Midbrain (tissue), 1 donor: ENCODE measurements around the gene COL23A1.

Source experiments
- DNase-seq: peaks from one replicate; lab custom pipeline; 2025; lab: John Stamatoyannopoulos, UW

Gene COL23A1

DNA sequence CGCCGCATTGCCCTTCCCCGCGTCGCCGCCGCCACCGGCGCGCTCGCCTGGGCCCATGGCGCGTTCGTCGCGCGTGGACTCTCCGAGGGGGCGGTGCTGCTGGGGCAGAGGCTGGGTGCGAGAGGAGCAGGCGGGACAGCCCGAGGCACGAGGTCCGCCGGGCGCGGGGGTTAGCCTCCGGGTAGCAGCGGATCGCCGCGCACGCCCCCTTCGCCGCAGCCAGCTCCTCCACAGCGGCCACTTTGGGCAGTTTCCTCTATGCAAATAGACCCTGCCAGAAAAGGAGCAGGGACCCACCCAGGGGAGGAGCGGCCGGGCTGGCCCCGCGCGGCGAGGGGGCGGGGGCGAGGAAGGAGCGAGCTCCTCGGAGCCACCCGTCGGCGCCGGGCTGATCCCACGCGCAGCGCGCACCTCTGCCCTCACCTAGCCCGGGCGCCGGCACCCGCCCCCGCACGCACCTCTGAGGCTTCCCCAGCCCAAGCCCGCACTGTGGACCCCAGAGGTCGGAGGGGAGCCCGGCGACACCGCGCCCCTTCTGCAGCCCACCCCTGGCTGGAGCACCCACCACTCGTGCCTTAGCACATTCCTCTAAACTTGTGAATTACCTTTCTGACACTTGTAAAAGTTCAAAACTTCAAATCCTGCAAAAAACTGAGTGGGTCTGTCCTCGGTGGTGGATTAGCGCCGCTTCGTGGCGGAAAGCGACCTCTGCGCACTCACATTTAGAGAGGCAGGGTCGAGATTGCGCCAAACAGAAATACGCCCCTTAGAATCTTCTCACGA lies at the start of gene COL23A1:
Gene COL23A1 (minus strand): TSS at position 253 of the 783 bp plus-strand sequence.
- peak; percentile 23 for DNase-seq

DNA sequence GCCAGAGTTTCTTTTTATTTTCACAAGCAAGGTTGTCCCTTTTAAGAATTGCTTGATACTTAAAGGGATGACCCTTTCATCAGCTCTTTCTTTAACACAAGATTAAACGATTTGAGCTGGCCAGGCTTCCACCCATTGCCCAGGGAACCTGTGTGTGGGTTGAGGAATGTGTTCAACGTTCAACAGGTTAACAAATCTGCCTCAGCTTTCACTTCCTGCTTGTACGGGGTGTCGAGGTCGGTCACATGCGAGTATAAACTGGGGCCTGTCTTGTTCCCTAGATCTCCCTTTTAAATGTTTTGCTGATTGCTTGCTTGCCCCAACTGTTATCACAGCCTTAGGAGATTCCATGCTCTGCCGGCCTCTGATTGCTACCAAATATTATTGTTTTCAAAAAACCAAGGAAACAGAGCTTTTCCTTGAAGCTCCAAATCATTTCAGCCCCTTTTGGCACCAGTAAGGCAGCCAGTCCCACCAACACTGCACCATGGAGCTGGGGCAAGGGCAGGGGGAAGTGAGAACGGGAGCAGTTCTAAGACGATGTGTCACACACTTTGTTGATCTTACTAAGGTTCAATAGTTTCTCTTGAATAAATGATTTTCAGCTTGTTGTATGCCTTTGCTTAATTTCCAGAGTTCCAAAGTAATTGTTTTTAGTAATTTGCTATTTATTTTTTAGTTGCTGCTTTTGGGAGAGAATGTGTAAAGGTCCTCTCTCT lies 47.3 kb upstream of the COL23A1 start:
- no peak for DNase-seq

DNA sequence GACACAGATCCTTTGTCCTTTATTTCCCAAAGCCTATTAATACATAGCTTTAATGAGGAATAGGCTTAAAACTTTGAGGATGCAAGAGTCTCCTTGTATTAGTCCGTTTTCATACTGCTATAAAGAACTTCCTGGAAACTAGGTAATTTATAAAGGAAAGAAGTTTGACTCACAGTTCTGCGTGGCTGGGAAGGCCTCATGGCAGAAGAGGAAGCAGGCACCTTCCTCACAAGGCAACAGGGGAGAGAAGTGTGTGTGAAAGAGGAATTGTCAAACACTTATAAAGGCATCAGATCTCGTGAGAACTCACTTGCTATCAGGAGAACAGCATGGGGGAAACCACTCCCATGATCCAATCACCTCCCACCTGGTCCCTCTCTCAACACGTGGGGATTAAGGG lies 42.1 kb upstream of the COL23A1 start:
- no peak for DNase-seq

DNA sequence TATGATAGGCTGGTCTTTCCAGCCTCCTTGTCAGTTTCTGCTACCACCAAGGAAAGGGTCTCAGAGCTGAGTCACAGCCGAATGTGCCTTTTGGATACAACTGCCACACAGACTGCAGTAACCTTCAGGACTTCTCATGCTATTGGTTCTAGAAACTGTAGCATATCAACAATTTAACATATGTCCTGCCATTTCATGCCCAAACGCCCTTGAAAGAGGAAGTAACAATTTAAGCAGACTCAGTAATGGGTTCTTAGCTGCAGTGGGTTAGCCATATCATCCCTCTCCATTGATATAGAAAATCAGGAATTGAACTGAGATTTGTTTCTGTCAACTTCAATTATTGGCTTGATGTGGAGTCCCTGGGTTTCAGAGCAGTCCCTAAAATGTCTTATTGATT lies 40.8 kb upstream of the COL23A1 start:
- DNase-seq = no peak

DNA sequence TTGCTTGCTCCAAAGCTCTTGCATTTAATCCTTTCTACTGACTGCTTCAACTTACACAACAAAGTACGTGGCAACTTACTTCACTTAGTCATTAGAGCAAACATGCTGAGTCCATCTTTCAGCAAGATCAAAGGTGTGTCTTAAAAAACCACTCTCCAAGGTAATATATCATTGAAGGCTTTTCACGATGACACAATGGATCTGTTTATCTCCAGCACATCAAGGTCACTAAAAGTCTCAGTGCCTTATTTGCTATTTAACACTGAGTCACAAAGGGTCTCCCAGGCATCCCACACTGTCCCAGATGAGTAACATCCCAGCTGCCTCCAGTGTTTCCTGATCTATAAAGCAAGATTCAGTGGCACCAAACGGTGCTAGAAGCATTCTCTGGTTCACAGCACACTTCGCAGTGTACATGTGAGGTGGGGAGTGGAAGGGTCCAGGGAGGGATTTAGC lies 40.3 kb upstream of the COL23A1 start:
- no peak for DNase-seq

DNA sequence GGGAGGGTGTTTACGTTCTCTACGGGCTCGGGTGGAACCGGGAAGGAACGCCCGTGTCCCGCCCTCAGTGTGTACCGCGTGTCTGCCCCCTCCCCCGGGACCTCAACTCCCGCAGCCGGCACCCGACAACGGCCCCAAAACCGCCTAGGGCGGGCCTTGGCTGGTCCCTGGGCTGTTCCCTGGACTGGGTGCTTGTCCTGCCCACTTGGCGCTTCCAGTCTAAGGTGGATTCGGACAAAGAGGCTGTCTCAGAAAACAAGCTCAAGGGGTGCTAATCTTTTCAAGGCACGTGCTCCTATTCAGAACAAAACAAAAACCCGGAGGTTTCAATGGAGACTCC lies 37.0 kb upstream of the COL23A1 start:
- DNase-seq = no peak

DNA sequence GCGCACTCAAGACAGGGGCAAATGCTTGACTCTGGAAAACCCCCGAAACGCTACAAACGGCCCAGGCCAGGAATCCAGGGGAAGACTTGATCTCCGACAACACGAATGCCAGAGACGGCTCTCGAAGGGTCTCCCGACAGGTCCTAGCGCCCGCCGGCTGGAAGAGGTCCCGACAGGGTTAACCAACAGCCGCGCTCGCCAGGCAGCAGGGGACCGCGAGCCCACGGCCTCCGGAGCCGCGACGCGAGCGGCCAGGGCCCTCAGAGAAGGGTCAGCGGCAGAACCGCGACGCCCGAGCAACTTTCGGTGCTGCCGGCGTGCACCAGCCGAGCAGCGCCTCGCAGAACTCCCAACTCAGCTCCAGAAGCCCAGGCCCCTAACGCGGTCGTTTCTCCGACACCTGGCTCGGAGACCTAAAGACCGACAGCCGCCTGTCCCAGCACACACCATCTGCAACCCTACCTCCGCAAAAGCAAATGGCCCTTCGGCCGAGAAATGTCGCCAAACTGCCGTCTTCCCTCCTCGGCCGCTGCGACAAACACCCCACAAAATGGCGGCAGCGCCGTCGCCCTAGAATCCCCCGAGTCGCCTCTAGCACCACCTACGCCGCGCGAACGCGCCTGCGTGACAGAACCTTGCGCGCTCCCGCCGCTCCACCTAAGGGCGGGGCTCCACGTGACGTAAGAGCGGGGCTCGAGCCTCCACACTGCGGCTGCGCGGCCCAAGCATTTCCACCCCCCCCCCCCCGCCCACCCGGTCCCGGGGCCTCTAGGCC lies 36.5 kb upstream of the COL23A1 start, which contains the start of gene CLK4:
Gene CLK4 (minus strand): TSS at position 567 of the 775 bp plus-strand sequence. CDS start 3,634 bp downstream, outside the sequence.
- peak; percentile 95 for DNase-seq

DNA sequence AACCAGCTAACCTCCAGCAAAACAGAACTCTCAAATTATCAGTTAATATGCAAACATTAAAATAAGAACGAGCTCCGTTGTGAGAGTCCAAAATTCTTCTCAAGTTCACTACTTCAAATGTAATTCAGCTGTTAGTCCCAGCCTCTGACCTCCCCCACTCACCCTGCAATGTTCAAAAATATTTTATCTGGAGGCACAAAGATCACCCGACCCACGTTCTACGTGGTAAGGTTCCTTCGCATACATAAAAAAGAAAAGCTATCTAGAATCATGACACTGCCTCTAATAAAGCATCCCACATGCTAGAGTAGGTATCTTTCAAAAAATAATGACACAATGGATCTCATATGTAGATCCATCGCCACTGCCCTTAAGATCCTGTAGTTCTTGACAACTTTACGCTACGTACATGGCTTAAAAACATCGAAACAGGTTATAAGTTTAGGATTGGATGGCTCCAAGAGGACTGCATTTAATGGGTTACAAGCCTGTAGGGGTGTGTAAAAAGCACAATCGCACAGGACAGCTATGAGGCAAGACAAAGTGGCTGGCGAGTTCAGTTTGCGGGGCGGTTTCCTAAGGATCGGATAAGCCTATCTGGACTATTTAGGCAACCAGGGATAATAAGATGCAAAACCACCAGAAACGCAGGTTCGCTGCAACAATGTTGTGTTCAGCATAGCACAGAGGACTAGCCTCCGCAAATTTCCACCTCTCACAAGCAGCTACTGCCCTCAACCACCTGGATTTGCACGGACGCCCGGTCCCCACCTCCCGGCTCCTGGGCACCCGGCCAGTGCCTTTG lies 35.7 kb upstream of the COL23A1 start:
- no peak for DNase-seq

DNA sequence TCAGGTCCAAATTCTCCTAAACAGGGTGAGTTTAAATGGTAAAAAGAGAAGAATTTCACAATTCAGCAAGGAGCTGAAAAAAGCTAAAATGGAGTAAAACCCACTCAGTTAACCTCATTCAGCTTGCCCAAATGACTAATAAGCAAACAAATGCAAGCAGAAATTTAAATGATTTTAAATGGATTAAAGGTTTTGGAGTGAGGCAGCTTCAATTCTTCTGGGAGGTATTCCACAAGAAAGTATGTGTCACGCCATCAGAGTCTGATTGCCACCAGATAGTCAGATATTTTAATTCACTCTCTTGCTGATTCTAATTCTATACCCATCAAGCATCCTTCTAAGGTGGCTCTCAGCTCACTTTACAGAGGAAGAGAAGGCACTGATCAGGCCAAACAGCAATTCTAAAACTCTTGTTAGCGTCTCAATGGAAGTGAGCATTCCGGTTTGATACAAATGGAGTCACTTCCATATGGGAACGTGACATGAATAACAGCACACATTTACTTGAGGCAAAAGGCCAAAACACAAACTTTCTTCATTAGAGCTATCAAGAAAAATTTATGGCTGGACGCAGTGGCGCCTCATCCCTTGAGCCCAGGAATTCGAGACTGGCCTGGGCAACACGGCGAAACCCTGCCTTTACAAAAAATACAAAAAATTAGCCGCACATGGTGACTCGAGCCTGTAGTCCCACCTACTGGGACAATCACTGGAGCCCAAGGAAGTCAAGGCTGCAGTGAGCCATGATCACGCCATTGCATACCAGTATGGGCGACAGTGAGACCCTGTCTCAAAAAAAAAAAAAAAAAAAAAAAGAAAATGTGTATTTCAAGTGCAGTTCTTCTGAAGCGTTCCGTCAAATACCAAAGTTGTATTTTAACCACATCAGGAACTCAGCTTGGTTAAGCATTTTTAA lies 34.7 kb upstream of the COL23A1 start:
- DNase-seq = no peak

DNA sequence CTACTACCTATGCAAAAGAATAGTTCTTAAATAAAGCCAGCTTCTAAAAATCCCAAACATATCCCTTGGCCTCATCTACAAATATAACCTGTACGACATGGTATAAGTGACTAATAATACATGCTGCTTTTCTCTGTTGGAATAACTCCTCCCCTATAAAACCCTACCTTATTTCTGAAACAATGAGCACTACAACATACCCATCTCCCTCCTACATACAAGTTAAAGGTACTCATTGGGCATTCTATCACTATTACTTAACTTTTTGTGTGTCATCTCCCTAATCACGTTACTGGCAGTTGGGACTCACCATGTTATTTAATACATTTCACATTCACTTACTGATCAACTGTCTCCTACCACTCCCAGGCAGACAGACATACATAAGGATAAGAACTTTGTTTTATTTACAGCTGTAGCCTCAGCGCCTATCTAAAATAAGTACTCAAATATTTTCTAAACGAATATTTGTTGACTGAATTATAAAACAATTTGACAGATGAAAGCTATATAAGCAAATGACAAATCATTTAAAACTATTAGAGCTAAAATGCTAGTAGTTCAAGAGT lies 32.6 kb upstream of the COL23A1 start:
- DNase-seq = no peak

DNA sequence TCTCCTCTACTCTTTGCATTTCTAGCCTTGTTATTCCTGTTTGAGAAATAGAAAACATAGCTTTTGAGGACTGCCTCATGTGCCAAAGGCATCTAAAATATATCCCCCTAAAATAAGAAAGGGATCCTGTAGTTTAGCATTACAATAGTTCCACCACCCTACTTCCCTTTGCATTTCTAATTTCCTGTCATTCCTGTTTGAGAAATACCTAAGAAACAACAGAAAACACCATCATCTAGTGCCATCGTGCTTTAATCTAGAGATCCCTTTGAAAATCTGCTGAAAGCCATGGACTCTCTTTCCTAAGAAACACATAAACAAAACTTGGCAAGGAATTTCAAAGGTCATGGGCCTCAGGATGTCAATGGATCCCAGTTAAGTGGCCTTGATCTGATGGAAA lies 29.2 kb upstream of the COL23A1 start:
- DNase-seq = no peak

DNA sequence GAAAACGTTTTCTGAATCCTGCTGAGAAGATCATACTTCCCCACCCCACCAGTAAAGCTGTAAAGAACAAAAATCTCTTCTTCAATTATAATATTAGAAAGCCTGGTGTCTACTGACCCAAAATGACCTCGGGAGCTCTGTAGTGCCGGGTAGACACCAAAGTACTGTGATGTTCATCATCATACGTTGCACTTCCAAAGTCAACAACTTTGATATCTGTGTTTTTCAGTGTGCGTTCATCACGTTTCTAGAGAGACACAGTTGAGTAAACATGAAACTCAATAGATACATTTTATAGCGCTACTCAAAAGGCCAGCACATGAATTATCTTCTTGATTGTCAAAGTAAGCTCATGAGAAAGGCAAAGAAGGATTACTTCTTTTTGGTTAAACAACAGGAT lies 22.1 kb upstream of the COL23A1 start:
- no peak for DNase-seq

DNA sequence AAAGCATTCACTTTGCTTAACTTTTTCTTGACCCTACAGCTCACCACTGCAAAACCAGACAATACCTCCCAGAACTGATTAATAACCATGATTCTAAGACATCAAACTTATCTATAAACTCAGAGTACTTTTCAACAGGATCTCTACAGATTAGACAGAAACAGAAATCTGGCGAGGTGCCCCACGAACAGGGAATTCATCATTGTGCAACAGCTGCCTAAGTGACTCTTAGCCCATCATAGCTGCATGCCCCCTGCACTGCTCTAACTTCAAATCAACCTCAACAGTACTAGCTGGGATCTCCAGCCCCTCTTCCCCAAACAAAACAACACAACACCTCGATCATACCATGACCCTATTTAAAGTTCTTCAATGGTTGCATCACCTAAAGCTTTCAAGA lies 16.1 kb upstream of the COL23A1 start:
- no peak for DNase-seq

DNA sequence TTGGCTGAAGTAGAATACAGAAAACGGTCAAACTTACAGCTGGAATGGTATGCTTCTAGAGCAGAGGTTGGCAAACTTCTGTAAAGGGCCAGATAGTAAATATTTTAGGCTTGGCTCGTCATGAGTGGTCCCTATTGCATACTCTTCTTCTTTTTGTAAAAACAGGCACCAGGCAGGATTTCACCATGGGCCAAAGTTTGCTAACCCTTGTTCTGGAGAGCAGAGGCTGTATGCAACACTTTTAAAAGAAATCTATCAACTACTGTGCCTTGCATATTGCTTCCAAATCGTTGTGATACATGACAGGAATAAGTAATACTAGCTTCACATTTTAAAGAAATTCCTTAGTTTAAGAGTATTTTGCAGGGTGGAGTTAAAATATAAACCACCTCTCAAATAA lies 15.6 kb upstream of the COL23A1 start:
- DNase-seq = no peak

DNA sequence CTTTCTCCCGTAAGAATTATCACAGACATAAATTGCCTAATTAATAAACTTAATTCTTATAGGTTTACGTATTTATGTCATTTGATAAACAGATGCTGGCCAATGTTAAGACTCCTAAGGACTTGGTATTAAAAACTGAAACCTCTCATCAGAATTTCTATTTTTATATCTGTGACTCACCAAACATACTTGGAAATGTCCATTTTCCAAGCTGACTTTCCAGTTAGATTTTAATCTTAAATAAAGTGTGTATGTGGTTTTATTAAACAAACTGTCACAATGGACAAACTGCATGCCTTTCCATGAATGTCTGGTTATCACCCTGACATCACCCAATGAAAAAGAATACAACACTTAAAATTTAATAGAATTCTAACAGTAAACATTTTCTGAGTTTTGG lies 12.6 kb upstream of the COL23A1 start:
- DNase-seq = no peak

DNA sequence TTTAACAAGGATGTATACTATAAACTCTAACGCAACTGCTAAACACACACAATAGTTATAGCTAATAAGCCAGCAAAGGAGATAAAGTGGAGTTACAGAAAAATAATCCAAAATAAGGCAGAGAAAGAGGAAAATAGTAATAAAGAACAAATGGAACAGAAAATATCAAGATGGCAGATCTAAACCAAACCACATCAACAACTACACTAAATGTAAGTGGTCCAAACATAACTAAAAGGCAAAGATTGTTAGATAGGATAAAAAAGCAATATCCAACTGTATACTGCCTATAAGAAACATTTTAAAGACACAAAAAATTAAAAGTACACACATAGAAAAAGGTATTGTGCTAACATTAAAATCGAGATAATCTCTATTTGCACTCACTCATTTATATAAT lies 5.6 kb upstream of the COL23A1 start:
- no peak for DNase-seq

DNA sequence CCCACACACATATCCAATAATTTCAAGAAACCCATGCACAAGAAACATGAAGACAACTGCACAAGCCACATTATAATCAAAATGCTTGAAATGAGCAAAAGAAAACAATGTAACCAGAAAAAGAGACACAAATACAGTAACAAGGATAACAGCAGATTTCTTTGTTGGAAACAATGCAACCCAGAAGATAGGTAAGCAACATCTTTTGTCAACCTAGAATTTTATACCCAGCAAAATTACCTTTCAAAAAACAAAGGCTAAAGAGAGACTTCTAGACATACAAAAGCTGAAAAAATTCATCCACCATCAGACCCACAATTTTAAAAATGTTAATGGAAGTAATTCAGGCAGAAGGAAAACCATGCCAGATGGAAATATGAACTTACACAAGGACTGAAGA lies 5.0 kb upstream of the COL23A1 start:
- no peak for DNase-seq

DNA sequence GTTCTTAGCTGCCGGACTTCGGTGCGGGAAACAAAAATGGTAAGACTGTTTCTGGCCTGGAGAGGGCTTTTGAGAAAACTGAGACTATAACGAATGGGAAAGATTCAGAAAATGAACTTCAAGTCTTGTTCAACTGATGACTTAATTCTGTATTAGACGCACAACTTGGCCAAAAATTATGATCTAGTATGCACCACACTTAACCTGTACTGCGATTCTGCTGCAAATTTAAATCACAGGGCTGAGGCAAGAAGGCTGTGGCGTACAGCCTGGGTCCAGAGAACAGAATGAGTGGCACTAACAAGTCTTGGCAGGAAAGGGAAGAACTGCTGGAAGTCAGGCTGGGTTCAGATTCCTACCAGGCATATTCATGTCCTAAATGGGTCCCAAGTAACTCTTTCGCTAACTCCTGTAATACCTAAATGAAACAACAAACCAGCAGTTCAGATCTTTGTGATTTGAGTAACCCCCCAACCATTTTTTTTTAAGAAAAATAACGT lies 781 bp upstream of the COL23A1 start:
- no peak for DNase-seq

DNA sequence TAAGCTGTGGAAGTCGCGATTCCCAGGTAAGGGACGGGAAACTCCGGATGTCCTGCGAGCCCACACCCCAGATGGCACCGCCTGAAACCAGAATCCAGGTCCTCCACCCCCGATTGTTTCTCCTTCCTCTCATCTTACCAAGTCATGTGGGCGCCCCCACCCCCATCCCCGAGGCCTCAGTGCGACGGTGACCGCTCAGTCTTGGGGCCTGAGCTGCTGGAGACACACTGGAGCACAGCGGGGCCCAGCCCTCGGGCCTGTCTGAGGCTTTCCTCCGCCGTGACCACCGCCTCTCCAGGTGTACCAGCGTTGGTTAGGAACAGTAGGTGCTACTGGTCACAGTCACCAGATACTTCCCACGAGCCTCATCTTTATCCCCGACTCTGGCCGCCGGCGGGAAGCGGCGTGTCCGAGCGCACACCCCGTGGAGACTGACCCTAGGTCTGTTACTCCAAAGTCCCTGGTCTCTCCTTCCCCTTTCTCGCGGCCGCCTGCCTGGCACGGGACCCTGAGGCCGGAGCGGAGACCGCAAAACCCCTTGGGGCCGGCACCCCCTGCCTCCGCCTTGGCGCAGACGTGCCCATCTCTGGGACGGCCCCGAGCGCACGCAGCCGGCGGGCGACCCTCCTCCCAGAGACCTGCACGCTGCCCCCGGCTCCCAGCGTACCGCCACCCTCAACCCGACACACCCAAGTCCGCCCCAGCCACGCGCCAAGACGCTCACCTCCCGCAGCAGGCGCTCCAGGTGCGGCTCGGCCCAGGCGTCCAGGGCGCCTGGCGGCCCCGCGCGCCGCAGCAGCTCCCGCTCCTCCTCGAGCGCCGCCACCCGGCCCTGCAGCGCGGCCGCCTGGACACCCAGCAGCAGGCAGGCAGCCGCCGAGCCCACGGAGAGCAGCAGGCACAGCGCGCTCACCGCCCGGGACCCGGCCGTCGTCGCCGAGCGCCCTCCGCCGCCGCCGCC lies 733 bp downstream of the COL23A1 start:
- peak; percentile 16 for DNase-seq
